Spleen (tissue), 7 donors: ENCODE data around the gene CALML5.

Experiments
- CTCF ChIP-seq, 11 experiments: fragments of 200-600 bp in 7 of 11; fragments of 450-650 bp in 4 of 11; sonication (generic) in 4 of 11; IDR thresholded peaks in 8 of 11; conservative IDR thresholded peaks in 3 of 11; 1 replicate in 7 of 11; 2 replicates in 4 of 11; pipeline versions ENCODE4 v1.4.0 to v1.8.0; 2016 to 2021; ENCODE audit warnings: antibody characterized with exemption in 11 of 11, inconsistent platforms in 4 of 11, mild to moderate bottlenecking in 1 of 11
- POLR2AphosphoS5 ChIP-seq, 3 donors: sonication (generic); formaldehyde crosslinking; IDR thresholded peaks; one replicate each; pipeline ENCODE4 v1.5.1; 2017; ENCODE audit warnings: antibody characterized with exemption in 3 of 3
- donor health status: DM: no; HTN: no; CAD: no; lungs with moderate emphysema.
- donor health status: DM: no; HTN: no; CAD: no.
- donor health status: DM: no; HTN: no; CAD: no.

- TF ChIP-seq CTCF (IDR thresholded peaks at IDR 0.05 in 8 of 11, conservative IDR thresholded peaks at IDR 0.05 in 3 of 11), result no peak
- TF ChIP-seq POLR2AphosphoS5 (IDR thresholded peaks at IDR 0.05), result no peak
Measured at GRCh38 chr10:5461914-5462840, 37.2 kb downstream of the CALML5 start.
